SU-DHL-6 (cell line): ENCODE measurements around the gene CCNE1.

Experiments
- H2AFZ ChIP-seq: fragments of 200-600 bp; sonication (generic); 2 replicates; pipeline ENCODE4 v1.6.1; 2014; ENCODE audit warnings: low read depth, mild to moderate bottlenecking, moderate library complexity, mixed read lengths, antibody characterized with exemption, low read length; ENCODE audit not compliant: severe bottlenecking
- H3F3A ChIP-seq: fragments of 200-600 bp; shearing (Covaris generic); 2 replicates; pipeline ENCODE4 v1.6.0; 2016; ENCODE audit warnings: antibody characterized with exemption, mild to moderate bottlenecking; ENCODE audit not compliant: insufficient read depth
- H3K27ac ChIP-seq: fragments of 200-600 bp; sonication (generic); 2 replicates; pipeline ENCODE4 v1.5.1; 2016; ENCODE audit warnings: low read depth, mild to moderate bottlenecking, low read length, moderate library complexity, mixed read lengths
- H3K27me3 ChIP-seq: fragments of 200-600 bp; sonication (generic), shearing (Covaris generic); 2 replicates; pipeline ENCODE4 v1.6.0; 2014; ENCODE audit warnings: mild to moderate bottlenecking, low read length
- H3K36me3 ChIP-seq: fragments of 200-600 bp; sonication (generic); 2 replicates; pipeline ENCODE4 v1.6.1; 2014; ENCODE audit warnings: mild to moderate bottlenecking, low read length, mixed read lengths
- H3K4me2 ChIP-seq: fragments of 300-600, 200-600 bp; shearing (Covaris generic), sonication (generic); 2 replicates; pipeline ENCODE4 v1.6.0; 2014; ENCODE audit warnings: low read length, low read depth, mild to moderate bottlenecking; ENCODE audit not compliant: poor library complexity, severe bottlenecking
- H3K4me3 ChIP-seq: fragments of 200-600 bp; sonication (generic); 2 replicates; pipeline ENCODE4 v1.5.1; 2014; ENCODE audit warnings: antibody characterized with exemption, low read length, mild to moderate bottlenecking, mixed read lengths; ENCODE audit not compliant: insufficient read depth, poor library complexity, severe bottlenecking
- H3K79me2 ChIP-seq: fragments of 200-600 bp; sonication (generic); 2 replicates; pipeline ENCODE4 v1.6.1; 2014; ENCODE audit warnings: mild to moderate bottlenecking, low read length, moderate library complexity; ENCODE audit not compliant: insufficient read depth
- H3K9ac ChIP-seq: fragments of 200-600 bp; sonication (generic); 2 replicates; pipeline ENCODE4 v1.7.0; 2014; ENCODE audit warnings: mild to moderate bottlenecking, low read length
- H3K9me2 ChIP-seq: fragments of 200-600 bp; sonication (generic); replicated peaks from 2 replicates; pipeline ENCODE4 v1.6.1; 2014; ENCODE audit warnings: low read length; ENCODE audit not compliant: insufficient read depth
- H3K9me3 ChIP-seq: fragments of 200-600 bp; sonication (generic); 2 replicates; pipeline ENCODE4 v1.6.1; 2014; ENCODE audit warnings: low read length, mixed read lengths; ENCODE audit not compliant: insufficient read depth
- H4K20me1 ChIP-seq: fragments of 200-600 bp; sonication (generic); 2 replicates; pipeline ENCODE4 v1.6.1; 2014; ENCODE audit warnings: low read depth, mild to moderate bottlenecking, antibody characterized with exemption, low read length, moderate library complexity, mixed read lengths
- EZH2phosphoT487 ChIP-seq: fragments of 200-600 bp; sonication (generic), shearing (Covaris generic); conservative IDR thresholded peaks from 2 replicates; pipeline ENCODE4 v1.6.1; 2018; ENCODE audit warnings: mild to moderate bottlenecking, antibody characterized with exemption, low read length, moderate library complexity, mixed read lengths
- TF ChIP-seq, protein P1 (sequence below): fragments of 200-600 bp; sonication (generic); IDR thresholded peaks from one replicate; pipeline ENCODE4 v1.5.1; 2017; ENCODE audit warnings: antibody characterized with exemption, mild to moderate bottlenecking, low read length, moderate library complexity; ENCODE audit not compliant: insufficient read depth, poor library complexity, severe bottlenecking

The CCNE1 gene

DNA sequence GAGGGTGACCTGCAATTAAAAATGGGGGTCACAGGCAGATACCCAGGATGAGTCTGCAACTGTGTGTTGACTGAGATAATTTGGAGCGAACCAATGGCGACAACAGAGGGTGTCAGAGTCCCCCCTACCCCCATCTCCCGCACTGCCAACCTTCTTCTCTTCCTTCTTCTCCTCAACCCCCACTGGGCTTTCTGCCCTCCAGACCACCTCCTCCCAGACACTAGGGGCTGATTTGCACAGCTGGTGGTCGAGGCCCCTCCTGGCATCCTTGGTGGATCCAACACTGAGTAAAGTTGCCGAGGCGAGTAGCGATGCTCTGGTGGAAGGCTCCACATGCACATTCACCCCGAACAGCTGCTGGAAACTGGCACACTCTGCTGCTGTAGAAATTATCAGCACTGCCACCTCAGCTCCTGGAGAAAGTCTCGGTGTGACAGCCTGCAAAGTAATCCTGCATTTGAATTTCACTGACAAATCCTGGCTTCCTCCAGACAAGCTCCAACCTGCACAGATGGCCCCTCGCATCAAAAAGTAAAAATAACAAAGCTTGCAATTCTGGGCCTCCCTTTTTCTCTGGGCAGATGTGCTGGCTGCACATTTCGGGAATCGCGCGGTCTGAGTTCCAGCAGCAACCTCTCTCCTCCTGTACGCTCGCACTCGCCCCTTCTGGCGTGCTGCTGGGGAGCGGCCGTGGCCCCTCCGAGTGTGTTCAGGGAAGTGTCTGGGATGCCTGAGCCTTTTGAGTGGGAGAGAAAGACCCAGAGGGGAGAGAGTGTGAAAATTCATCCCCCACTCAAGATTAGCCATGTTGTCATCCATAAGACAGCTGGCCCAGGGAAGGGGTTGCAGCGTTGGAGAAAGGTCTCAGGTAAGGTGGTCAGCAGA is 28.5 kb downstream of the CCNE1 start:
- TF ChIP-seq, protein P1, sequence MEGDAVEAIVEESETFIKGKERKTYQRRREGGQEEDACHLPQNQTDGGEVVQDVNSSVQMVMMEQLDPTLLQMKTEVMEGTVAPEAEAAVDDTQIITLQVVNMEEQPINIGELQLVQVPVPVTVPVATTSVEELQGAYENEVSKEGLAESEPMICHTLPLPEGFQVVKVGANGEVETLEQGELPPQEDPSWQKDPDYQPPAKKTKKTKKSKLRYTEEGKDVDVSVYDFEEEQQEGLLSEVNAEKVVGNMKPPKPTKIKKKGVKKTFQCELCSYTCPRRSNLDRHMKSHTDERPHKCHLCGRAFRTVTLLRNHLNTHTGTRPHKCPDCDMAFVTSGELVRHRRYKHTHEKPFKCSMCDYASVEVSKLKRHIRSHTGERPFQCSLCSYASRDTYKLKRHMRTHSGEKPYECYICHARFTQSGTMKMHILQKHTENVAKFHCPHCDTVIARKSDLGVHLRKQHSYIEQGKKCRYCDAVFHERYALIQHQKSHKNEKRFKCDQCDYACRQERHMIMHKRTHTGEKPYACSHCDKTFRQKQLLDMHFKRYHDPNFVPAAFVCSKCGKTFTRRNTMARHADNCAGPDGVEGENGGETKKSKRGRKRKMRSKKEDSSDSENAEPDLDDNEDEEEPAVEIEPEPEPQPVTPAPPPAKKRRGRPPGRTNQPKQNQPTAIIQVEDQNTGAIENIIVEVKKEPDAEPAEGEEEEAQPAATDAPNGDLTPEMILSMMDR, result no peak
- no peak for TF ChIP-seq EZH2phosphoT487
- Histone ChIP-seq H3K9me2 (no peaks in the 10 kb centered on the region), H3K4me2 (no peak overlapping the region), H3K79me2 (no peaks in the 10 kb centered on the region), H3K4me3 (no peak overlapping the region), H3K36me3 (no peaks in the 10 kb centered on the region), H3K27ac (no peak overlapping the region), H2AFZ (no peak overlapping the region), H3K9me3 (no peaks in the 10 kb centered on the region), H3K27me3 (no peaks in the 10 kb centered on the region), H3K9ac (no peak overlapping the region), H4K20me1 (no peaks in the 10 kb centered on the region), H3F3A (no peaks in the 10 kb centered on the region)

DNA sequence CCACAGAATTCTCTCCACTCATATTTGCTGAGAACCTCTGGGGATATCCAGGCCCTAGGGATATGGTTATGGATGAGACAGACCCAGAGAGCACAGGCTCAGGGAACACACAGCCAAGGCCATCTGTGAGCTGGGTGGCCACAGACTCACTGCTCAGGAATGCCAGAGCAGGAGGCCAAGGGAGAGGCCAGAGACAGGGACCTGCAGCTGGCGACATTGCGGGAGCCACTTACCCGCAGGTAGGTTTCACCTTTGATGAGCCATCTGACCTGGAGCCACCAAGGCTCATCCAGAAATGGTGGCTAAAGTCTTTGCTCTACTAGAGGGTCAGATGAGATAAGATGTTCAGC is 29.4 kb downstream of the CCNE1 start:
- Histone ChIP-seq H3K9ac (no peak overlapping the region), H2AFZ (no peak overlapping the region), H3K27me3 (no peaks in the 10 kb centered on the region), H3K9me3 (no peaks in the 10 kb centered on the region), H4K20me1 (no peaks in the 10 kb centered on the region), H3K4me2 (no peak overlapping the region), H3K9me2 (no peaks in the 10 kb centered on the region), H3K36me3 (no peaks in the 10 kb centered on the region), H3K4me3 (no peak overlapping the region), H3F3A (no peaks in the 10 kb centered on the region), H3K27ac (no peak overlapping the region), H3K79me2 (no peaks in the 10 kb centered on the region)
- TF ChIP-seq, protein P1, result no peak
- no peak for TF ChIP-seq EZH2phosphoT487

DNA sequence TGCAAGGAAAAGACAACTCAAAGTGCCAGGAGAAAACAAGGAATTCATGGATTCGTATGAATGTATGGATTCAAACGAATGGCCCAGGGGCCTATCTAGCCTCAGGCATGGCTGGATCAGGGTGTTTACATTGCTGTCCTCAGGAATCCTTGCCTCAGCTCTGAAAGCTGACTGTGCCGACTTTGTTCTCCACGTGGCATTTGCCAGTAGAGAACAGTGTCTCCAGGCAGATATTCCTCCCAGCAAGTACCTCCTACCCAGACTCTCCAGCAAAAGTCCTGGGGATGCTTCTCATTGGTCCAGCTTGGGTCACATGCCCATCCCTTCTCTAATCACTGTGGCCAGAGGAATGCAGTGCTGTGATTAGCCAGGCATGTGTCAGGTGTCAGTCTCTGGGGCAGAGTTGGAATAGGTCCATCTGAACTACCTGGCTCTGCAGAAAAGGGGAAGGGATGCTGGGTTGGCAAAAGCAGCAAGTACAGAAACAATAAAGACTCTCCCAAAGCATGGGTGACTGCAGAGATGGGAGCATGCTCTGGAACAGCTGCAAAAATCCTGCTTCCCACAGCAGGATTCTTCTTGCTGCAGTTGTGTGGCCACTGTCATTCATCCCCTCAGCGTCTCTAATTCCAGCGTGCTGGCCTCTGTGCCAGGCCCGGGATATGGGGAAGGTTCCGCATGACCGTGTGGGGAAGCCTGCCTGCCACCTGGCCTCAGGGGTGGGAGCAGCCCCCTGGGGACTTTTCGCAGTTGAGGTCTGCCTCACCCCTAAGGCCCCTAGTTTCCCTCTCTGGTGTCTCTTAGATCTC is 30.0 kb downstream of the CCNE1 start:
- H3K9ac ChIP-seq, result no peak overlapping the region
- H3K9me3 ChIP-seq, result no peaks in the 10 kb centered on the region
- TF ChIP-seq EZH2phosphoT487, result no peak
- TF ChIP-seq, protein P1, result no peak
- H3F3A ChIP-seq, result no peaks in the 10 kb centered on the region
- H3K36me3 ChIP-seq, result no peaks in the 10 kb centered on the region
- H3K4me3 ChIP-seq, result no peak overlapping the region
- no peak overlapping the region for H3K4me2 ChIP-seq
- no peak overlapping the region for H3K27ac ChIP-seq
- no peaks in the 10 kb centered on the region for H3K27me3 ChIP-seq
- no peak overlapping the region for H2AFZ ChIP-seq
- H3K79me2 ChIP-seq, result no peaks in the 10 kb centered on the region
- H4K20me1 ChIP-seq, result no peaks in the 10 kb centered on the region
- no peaks in the 10 kb centered on the region for H3K9me2 ChIP-seq
